ENCODE results near the gene CUX1. TPM values are rescaled to one million over a fixed set of nuclear protein-coding genes. Genes with fewer than 3 reads are reported as not detected.

CUX1 gene
- total RNA-seq, 1 donor from 2014 or later = 66.4 TPM

DNA sequence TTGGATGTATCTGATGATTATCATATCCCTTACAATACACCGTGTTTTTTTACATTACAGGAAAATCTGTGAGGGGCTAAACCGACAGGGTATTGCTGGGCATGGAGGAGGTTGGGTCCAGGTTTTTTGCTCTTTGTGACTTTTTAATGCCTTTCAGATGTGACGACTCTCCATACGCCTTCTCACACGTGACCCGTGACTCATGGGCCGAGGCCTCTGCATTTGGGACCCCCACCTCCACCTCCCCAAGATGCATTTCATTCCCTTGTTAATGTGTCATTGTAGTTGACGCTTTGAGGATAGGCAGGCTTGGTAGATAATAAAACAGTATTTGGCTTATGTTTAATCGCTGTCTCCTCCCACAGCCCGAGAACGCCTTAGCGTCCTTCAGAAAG lies 95.3 kb downstream of the CUX1 start:
- no peak overlapping the region for H2AFZ ChIP-seq (replicated peaks)
- H3K79me2 ChIP-seq (ENCODE audit: low read depth) = peaks cover 87% of the 10 kb centered on the region
- Mint-ChIP-seq H3K4me1 (peaks cover 15% of the 10 kb centered on the region), H3K4me3 (no peak overlapping the region), H3K27me3 (ENCODE audit: insufficient read depth, low read depth) (peaks cover 7% of the 10 kb centered on the region), H3K36me3 (peaks cover 1% of the 10 kb centered on the region), H3K9me3 (no peaks in the 10 kb centered on the region), H3K27ac (no peak overlapping the region)
- H3K4me3 ChIP-seq = no peak overlapping the region
- no peak overlapping the region for H3K9ac ChIP-seq
- no peaks in the 10 kb centered on the region for H3K9me3 ChIP-seq (ENCODE audit: low read depth)
- TF ChIP-seq EZH2phosphoT487 (IDR thresholded peaks at IDR 0.05) (no peak), EZH2 (IDR thresholded peaks at IDR 0.05) (no peak)
- TF ChIP-seq, protein P1, sequence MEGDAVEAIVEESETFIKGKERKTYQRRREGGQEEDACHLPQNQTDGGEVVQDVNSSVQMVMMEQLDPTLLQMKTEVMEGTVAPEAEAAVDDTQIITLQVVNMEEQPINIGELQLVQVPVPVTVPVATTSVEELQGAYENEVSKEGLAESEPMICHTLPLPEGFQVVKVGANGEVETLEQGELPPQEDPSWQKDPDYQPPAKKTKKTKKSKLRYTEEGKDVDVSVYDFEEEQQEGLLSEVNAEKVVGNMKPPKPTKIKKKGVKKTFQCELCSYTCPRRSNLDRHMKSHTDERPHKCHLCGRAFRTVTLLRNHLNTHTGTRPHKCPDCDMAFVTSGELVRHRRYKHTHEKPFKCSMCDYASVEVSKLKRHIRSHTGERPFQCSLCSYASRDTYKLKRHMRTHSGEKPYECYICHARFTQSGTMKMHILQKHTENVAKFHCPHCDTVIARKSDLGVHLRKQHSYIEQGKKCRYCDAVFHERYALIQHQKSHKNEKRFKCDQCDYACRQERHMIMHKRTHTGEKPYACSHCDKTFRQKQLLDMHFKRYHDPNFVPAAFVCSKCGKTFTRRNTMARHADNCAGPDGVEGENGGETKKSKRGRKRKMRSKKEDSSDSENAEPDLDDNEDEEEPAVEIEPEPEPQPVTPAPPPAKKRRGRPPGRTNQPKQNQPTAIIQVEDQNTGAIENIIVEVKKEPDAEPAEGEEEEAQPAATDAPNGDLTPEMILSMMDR (IDR thresholded peaks at IDR 0.05) = no peak
- no peaks in the 10 kb centered on the region for H3K36me3 ChIP-seq
- peaks cover 13% of the 10 kb centered on the region for H3F3A ChIP-seq (ENCODE audit: low read depth)
- DNase-seq (ENCODE audit: low spot score) = no peak
- H3K27me3 ChIP-seq = no peaks in the 10 kb centered on the region
- H4K20me1 ChIP-seq (ENCODE audit: low read depth) = peaks cover 87% of the 10 kb centered on the region
- H3K27ac ChIP-seq = no peak overlapping the region
- no peak overlapping the region for H3K4me2 ChIP-seq
- H3K4me1 ChIP-seq = no peaks in the 10 kb centered on the region

DNA sequence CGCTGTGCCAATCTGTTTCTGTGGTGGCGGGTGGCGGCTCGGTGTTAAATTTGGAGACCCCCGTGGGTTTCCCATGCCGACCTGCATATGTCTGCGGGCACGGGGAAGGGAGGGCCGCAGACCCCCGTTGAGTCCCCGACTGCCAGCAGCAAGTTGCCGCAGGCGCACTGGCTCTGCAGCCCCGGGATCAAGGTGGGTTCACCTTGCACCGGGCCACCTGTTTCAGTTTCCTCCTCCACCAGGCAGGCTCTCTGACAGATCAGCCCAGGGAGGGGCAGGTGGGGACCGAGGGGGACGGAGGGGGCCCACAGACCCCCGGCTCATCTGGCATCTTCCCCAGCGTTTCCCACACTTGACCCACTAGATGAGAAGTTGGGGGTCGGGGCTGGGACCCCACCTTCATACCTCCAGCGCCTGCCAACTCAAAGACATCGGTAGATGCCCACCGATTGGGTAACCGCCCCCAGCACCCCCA lies 95.9 kb downstream of the CUX1 start:
- peaks cover 15% of the 10 kb centered on the region for H3K4me1 Mint-ChIP-seq
- Histone ChIP-seq H3K4me1 (no peaks in the 10 kb centered on the region), H3K9ac (no peak overlapping the region), H3F3A (ENCODE audit: low read depth) (peaks cover 13% of the 10 kb centered on the region), H3K27me3 (no peaks in the 10 kb centered on the region), H3K27ac (no peak overlapping the region), H4K20me1 (ENCODE audit: low read depth) (peaks cover 87% of the 10 kb centered on the region), H2AFZ (replicated peaks) (no peak overlapping the region), H3K9me3 (ENCODE audit: low read depth) (no peaks in the 10 kb centered on the region), H3K79me2 (ENCODE audit: low read depth) (peaks cover 87% of the 10 kb centered on the region), H3K4me2 (no peak overlapping the region), H3K36me3 (no peaks in the 10 kb centered on the region), H3K4me3 (no peak overlapping the region)
- H3K27me3 Mint-ChIP-seq (ENCODE audit: insufficient read depth, low read depth) = peaks cover 4% of the 10 kb centered on the region
- no peaks in the 10 kb centered on the region for H3K9me3 Mint-ChIP-seq
- TF ChIP-seq, protein P1 (IDR thresholded peaks at IDR 0.05) = no peak
- TF ChIP-seq EZH2phosphoT487 (IDR thresholded peaks at IDR 0.05) (no peak), EZH2 (IDR thresholded peaks at IDR 0.05) (no peak)
- no peak overlapping the region for H3K27ac Mint-ChIP-seq
- peaks cover 5% of the 10 kb centered on the region for H3K36me3 Mint-ChIP-seq
- H3K4me3 Mint-ChIP-seq = no peak overlapping the region
- DNase-seq (ENCODE audit: low spot score) = no peak

DNA sequence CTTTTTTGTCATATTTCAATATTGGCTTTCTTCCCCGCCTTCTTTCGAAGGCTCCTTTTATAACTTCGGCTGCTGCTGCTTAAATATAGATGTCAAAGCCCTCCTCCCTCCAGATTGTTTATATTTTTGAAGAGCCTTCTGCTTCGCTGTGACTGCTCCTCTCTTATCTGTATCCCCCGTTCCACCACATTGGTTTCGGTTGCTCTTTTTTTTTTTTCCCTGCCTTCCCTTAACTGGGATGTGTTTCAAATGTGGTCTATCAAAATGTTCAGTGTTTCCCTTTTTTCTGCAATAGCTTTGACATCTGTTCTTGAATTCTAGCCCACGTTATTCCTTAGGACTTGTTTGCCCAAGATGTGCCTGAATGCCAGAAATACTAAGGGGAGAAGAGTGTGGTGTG lies 96.4 kb downstream of the CUX1 start:
- peaks cover 5% of the 10 kb centered on the region for H3K36me3 Mint-ChIP-seq
- no peaks in the 10 kb centered on the region for H3K9me3 ChIP-seq (ENCODE audit: low read depth)
- peaks cover 13% of the 10 kb centered on the region for H3F3A ChIP-seq (ENCODE audit: low read depth)
- no peak overlapping the region for H3K4me3 ChIP-seq
- H3K79me2 ChIP-seq (ENCODE audit: low read depth) = peaks cover 87% of the 10 kb centered on the region
- H3K27me3 Mint-ChIP-seq (ENCODE audit: insufficient read depth, low read depth) = peaks cover 5% of the 10 kb centered on the region
- peaks cover 15% of the 10 kb centered on the region for H3K4me1 Mint-ChIP-seq
- H2AFZ ChIP-seq (replicated peaks) = no peak overlapping the region
- H3K4me2 ChIP-seq = no peak overlapping the region
- no peaks in the 10 kb centered on the region for H3K36me3 ChIP-seq
- no peak overlapping the region for H3K27ac Mint-ChIP-seq
- no peaks in the 10 kb centered on the region for H3K27me3 ChIP-seq
- no peak for DNase-seq (ENCODE audit: low spot score)
- no peaks in the 10 kb centered on the region for H3K9me3 Mint-ChIP-seq
- peaks cover 83% of the 10 kb centered on the region for H4K20me1 ChIP-seq (ENCODE audit: low read depth)
- no peak for TF ChIP-seq EZH2 (IDR thresholded peaks at IDR 0.05)
- TF ChIP-seq, protein P1 (IDR thresholded peaks at IDR 0.05) = no peak
- no peak for TF ChIP-seq EZH2phosphoT487 (IDR thresholded peaks at IDR 0.05)
- no peak overlapping the region for H3K27ac ChIP-seq
- H3K4me3 Mint-ChIP-seq = no peak overlapping the region
- H3K4me1 ChIP-seq = no peaks in the 10 kb centered on the region
- no peak overlapping the region for H3K9ac ChIP-seq

Measured in neural progenitor cell (in vitro differentiated cells).